Lower leg skin (tissue), 3 donors: ENCODE results near the gene USP26.

Experiments
- CTCF ChIP-seq, 3 donors: fragments of 450-650 bp; IDR thresholded peaks; one replicate each; pipeline ENCODE4 v1.5.1; 2016; ENCODE audit warnings: antibody characterized with exemption in 3 of 3, mild to moderate bottlenecking in 3 of 3, moderate library complexity in 2 of 3
- POLR2A ChIP-seq, 2 donors: fragments of 450-650 bp; IDR thresholded peaks; one replicate each; pipeline ENCODE4 v1.6.1; 2016 to 2017; ENCODE audit warnings: antibody characterized with exemption in 2 of 2, mild to moderate bottlenecking in 1 of 2, moderate library complexity in 1 of 2

- TF ChIP-seq POLR2A (IDR thresholded peaks at IDR 0.05) (no peak), CTCF (IDR thresholded peaks at IDR 0.05) (no peak)
Observed at GRCh38 chrX:133083899-133084298, 13.0 kb downstream of the USP26 start.
